Measurements from ENCODE around the gene MED23. TPM values are rescaled to one million over a fixed set of nuclear protein-coding genes. Genes with fewer than 3 reads are reported as not detected.

MED23 gene
- total and polyA plus RNA-seq, 3 experiments from 2014 or later, result 15.6 to 36.4 (median 35.1) TPM

DNA sequence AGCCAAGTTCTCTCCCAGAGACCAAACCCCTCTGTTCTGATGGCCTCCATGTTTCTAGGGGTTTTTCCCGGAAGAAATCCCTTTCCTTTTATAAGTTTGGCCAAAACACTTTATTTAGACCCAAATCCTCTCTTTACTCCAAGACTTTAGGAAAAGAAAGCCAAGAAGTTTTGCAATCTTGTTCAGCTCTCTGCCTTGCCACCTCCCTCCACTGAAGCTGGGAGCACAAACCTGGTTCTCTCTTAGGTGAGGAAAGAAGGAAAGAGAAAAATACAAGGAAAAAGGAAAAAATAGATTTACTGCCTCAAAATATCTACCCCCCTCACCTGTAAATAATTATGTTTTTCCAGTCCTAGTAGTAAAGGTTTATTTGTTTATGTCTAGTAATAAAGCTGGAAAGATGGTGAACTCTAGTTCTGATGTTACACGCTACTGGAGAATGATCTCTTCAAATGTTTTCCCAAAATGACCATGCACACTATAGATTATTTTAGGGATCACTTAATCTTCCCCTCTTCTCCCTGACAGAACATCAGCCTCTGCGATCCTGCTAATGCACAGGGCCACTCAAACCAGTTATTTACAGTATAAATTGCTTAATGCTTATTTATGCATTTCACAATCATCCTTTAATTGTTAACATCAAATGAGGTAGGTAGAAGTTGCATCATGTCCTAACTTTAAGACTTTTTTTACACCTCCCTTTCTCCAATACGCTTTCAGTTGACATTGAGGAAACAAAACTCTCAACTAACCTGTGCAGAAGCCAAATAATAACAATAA, 65.9 kb downstream of the MED23 start:
- Histone ChIP-seq H3K9me3 (ENCODE audit: low read length) (no peaks in the 10 kb centered on the region), H3K27ac (ENCODE audit: low read depth, low read length) (no peak overlapping the region), H3K36me3 (ENCODE audit: insufficient read depth, low read length) (no peaks in the 10 kb centered on the region), H3K4me3 (ENCODE audit: low read length) (no peak overlapping the region), H3K4me1 (ENCODE audit: insufficient read depth, low read length) (no peaks in the 10 kb centered on the region), H3K27me3 (ENCODE audit: insufficient read depth, low read length, poor library complexity, severe bottlenecking) (no peaks in the 10 kb centered on the region)
- H3K4me1 Mint-ChIP-seq, result no peaks in the 10 kb centered on the region
- H3K36me3 Mint-ChIP-seq, result no peaks in the 10 kb centered on the region
- POLR2A ChIA-PET, result no interaction called here
- no peak for DNase-seq
- CTCF ChIA-PET, result no interaction called here
- H3K4me3 Mint-ChIP-seq, result no peak overlapping the region
- peaks cover 1 to 8% of the 10 kb centered on the region in 2 donors for H3K27me3 Mint-ChIP-seq
- peaks cover 0 to 2% (median 0%) of the 10 kb centered on the region in 5 donors for H3K9me3 Mint-ChIP-seq
- H3K27ac Mint-ChIP-seq, result no peak overlapping the region

DNA sequence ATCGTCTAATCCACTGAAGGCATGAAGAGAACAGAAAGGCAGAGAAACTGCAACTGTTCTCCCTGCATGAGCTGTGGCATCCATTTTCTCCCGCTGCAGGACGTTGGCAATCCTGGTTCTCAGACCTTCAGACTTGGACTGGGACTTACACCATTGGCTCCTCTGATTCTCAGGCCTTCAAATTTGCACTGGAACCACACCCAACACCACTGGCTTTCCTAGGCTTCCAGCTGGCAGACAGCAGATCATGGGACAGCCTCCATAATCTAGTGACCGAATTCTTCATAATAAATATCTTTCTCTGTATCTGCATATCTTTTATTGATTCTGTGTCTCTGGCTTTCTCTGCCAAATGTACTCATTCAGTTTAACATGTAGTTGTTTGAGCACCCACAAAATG, 69.1 kb downstream of the MED23 start:
- Mint-ChIP-seq H3K27me3 (peaks cover 3 to 9% of the 10 kb centered on the region in 2 donors), H3K4me1 (no peaks in the 10 kb centered on the region), H3K27ac (no peak overlapping the region), H3K9me3 (no peaks in the 10 kb centered on the region), H3K36me3 (no peaks in the 10 kb centered on the region), H3K4me3 (no peak overlapping the region)
- Histone ChIP-seq H3K4me3 (ENCODE audit: low read length) (no peak overlapping the region), H3K27me3 (ENCODE audit: insufficient read depth, low read length, poor library complexity, severe bottlenecking) (no peaks in the 10 kb centered on the region), H3K4me1 (ENCODE audit: insufficient read depth, low read length) (no peaks in the 10 kb centered on the region), H3K36me3 (ENCODE audit: insufficient read depth, low read length) (no peaks in the 10 kb centered on the region), H3K9me3 (ENCODE audit: low read length) (no peaks in the 10 kb centered on the region), H3K27ac (ENCODE audit: low read depth, low read length) (no peak overlapping the region)
- CTCF ChIA-PET, result no interaction called here
- DNase-seq, result no peak
- POLR2A ChIA-PET, result no interaction called here

DNA sequence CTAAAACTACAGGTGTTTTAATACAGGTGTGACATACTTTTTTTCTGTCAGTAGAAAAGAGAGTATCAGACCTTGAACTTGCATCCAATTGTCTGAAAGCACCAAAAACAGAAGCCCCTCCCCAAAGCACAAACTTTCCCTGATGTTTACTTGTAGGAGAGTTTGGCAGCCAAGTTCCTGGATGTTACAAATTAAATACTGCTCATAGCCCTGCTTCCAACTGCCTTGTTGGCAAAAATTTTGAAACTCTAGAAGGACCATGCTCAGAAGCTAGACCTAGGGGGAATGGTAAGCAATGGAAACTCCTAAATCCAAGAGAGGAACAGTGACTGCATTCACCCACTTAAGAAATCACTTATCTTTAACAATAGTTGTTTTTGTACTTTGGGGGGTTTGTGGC, 72.0 kb downstream of the MED23 start:
- H3K9me3 ChIP-seq (ENCODE audit: low read length), result no peaks in the 10 kb centered on the region
- Mint-ChIP-seq H3K27ac (no peak overlapping the region), H3K27me3 (peaks cover 3 to 12% of the 10 kb centered on the region in 2 donors), H3K9me3 (no peaks in the 10 kb centered on the region), H3K36me3 (no peaks in the 10 kb centered on the region), H3K4me1 (no peaks in the 10 kb centered on the region), H3K4me3 (no peak overlapping the region)
- no peaks in the 10 kb centered on the region for H3K4me1 ChIP-seq (ENCODE audit: insufficient read depth, low read length)
- no peak overlapping the region for H3K27ac ChIP-seq (ENCODE audit: low read depth, low read length)
- no peak for DNase-seq
- no peaks in the 10 kb centered on the region for H3K27me3 ChIP-seq (ENCODE audit: insufficient read depth, low read length, poor library complexity, severe bottlenecking)
- ChIA-PET CTCF (no interaction called here), POLR2A (no interaction called here)
- H3K4me3 ChIP-seq (ENCODE audit: low read length), result no peak overlapping the region
- H3K36me3 ChIP-seq (ENCODE audit: insufficient read depth, low read length), result no peaks in the 10 kb centered on the region

DNA sequence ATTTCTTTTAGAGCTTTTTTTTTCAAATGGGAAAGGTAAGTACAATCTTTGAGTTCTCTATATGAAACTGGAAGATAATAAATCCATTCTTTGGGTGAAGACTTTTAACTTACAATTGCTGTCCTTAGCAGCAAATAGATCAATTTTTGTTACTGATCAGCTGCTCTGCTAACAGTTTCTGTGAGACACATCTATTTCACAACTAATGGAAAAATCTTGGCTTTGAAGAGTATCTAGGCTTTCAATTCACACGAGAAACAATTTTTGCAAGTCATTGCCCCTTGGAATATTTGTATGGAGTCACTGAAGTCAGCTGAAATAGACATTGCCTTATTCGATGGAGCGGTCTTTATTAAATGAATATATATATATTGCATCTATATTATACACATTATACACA, 75.5 kb downstream of the MED23 start:
- Histone ChIP-seq H3K27ac (ENCODE audit: low read depth, low read length) (no peak overlapping the region), H3K4me3 (ENCODE audit: low read length) (no peak overlapping the region), H3K4me1 (ENCODE audit: insufficient read depth, low read length) (no peaks in the 10 kb centered on the region), H3K27me3 (ENCODE audit: insufficient read depth, low read length, poor library complexity, severe bottlenecking) (no peaks in the 10 kb centered on the region), H3K36me3 (ENCODE audit: insufficient read depth, low read length) (no peaks in the 10 kb centered on the region), H3K9me3 (ENCODE audit: low read length) (no peaks in the 10 kb centered on the region)
- H3K4me1 Mint-ChIP-seq, result no peaks in the 10 kb centered on the region
- CTCF ChIA-PET, result no interaction called here
- H3K27ac Mint-ChIP-seq, result no peak overlapping the region
- POLR2A ChIA-PET, result no interaction called here
- H3K36me3 Mint-ChIP-seq, result no peaks in the 10 kb centered on the region
- no peak for DNase-seq
- no peak overlapping the region for H3K4me3 Mint-ChIP-seq
- no peaks in the 10 kb centered on the region for H3K9me3 Mint-ChIP-seq
- H3K27me3 Mint-ChIP-seq, result peaks cover 7 to 8% of the 10 kb centered on the region in 2 donors

- ChIA-PET CTCF (interaction anchor here (1.0 kb wide), 2 partner anchors 33 to 368 kb away, joined by 3 read pairs; no protein-coding TSS in a partner anchor), POLR2A (no interaction called here)
- H3K27me3 ChIP-seq (ENCODE audit: insufficient read depth, low read length, poor library complexity, severe bottlenecking), result no peaks in the 10 kb centered on the region
- Mint-ChIP-seq H3K36me3 (no peaks in the 10 kb centered on the region), H3K27ac (no peak overlapping the region), H3K9me3 (no peaks in the 10 kb centered on the region), H3K27me3 (peaks cover 7 to 8% of the 10 kb centered on the region in 2 donors), H3K4me3 (no peak overlapping the region), H3K4me1 (no peaks in the 10 kb centered on the region)
- no peak overlapping the region for H3K27ac ChIP-seq (ENCODE audit: low read depth, low read length)
- DNase-seq, result no peak
- H3K4me1 ChIP-seq (ENCODE audit: insufficient read depth, low read length), result no peaks in the 10 kb centered on the region
- H3K9me3 ChIP-seq (ENCODE audit: low read length), result no peaks in the 10 kb centered on the region
- no peak overlapping the region for H3K4me3 ChIP-seq (ENCODE audit: low read length)
- H3K36me3 ChIP-seq (ENCODE audit: insufficient read depth, low read length), result no peaks in the 10 kb centered on the region
Observed at GRCh38 chr6:131551902-131552301, 76.1 kb downstream of the MED23 start.

- no peak overlapping the region for H3K27ac Mint-ChIP-seq
- Histone ChIP-seq H3K27ac (ENCODE audit: low read depth, low read length) (no peak overlapping the region), H3K27me3 (ENCODE audit: insufficient read depth, low read length, poor library complexity, severe bottlenecking) (no peaks in the 10 kb centered on the region), H3K4me1 (ENCODE audit: insufficient read depth, low read length) (no peaks in the 10 kb centered on the region), H3K4me3 (ENCODE audit: low read length) (no peak overlapping the region), H3K9me3 (ENCODE audit: low read length) (no peaks in the 10 kb centered on the region), H3K36me3 (ENCODE audit: insufficient read depth, low read length) (no peaks in the 10 kb centered on the region)
- ChIA-PET CTCF (no interaction called here), POLR2A (no interaction called here)
- H3K9me3 Mint-ChIP-seq, result no peaks in the 10 kb centered on the region
- no peaks in the 10 kb centered on the region for H3K4me1 Mint-ChIP-seq
- no peak overlapping the region for H3K4me3 Mint-ChIP-seq
- H3K36me3 Mint-ChIP-seq, result no peaks in the 10 kb centered on the region
- peaks cover 3 to 5% of the 10 kb centered on the region in 2 donors for H3K27me3 Mint-ChIP-seq
- no peak for DNase-seq
Observed at GRCh38 chr6:131549811-131550210, 78.2 kb downstream of the MED23 start.

DNA sequence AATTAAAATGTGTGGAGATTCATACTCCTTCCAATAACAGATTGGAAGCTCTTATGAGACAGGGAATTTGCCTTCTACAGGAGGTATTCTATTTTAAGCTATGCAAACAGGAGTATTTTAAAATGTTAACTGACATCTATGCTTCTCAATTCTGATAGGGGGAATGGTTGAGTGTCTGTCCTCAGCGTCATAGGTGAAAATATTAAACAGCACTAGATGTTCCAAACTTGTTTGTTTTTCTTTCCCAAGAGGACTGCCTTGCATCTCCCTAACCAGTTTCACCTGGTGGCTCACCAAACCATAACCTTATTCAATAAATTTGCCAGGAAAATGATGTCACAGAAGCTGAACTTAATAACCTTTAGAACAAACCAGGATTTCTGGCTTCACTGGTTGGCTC, 79.6 kb downstream of the MED23 start:
- Histone ChIP-seq H3K27me3 (ENCODE audit: insufficient read depth, low read length, poor library complexity, severe bottlenecking) (no peaks in the 10 kb centered on the region), H3K9me3 (ENCODE audit: low read length) (no peaks in the 10 kb centered on the region), H3K36me3 (ENCODE audit: insufficient read depth, low read length) (no peaks in the 10 kb centered on the region), H3K4me3 (ENCODE audit: low read length) (no peak overlapping the region), H3K4me1 (ENCODE audit: insufficient read depth, low read length) (no peaks in the 10 kb centered on the region), H3K27ac (ENCODE audit: low read depth, low read length) (no peak overlapping the region)
- Mint-ChIP-seq H3K4me1 (no peaks in the 10 kb centered on the region), H3K27me3 (peaks cover 3 to 5% of the 10 kb centered on the region in 2 donors), H3K27ac (no peak overlapping the region), H3K9me3 (no peaks in the 10 kb centered on the region), H3K36me3 (no peaks in the 10 kb centered on the region), H3K4me3 (no peak overlapping the region)
- no peak for DNase-seq
- ChIA-PET POLR2A (no interaction called here), CTCF (interaction anchor here (1.1 kb wide), 1 partner anchor 419 kb away, joined by 3 read pairs; no protein-coding TSS in a partner anchor)

DNA sequence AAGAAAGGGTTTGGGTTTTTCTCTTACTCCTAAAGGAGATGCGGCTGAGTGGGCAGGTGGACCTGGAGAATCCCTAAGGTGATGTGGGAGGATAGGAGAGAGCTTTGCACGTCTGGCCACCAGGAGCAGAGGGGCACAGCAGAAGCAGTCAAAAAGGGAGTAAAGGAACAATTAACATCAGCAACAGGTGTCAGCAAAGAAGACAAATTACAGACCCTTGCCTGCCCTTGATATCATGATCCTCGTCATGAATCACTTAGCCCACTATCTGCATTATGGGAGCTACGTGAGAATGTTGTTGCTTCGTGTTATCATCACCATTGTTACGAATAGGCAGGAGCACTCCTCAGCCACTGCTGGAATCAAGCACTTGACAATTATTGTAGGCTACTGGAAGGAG, 80.6 kb downstream of the MED23 start:
- Mint-ChIP-seq H3K36me3 (no peaks in the 10 kb centered on the region), H3K9me3 (peaks cover 0 to 2% (median 0%) of the 10 kb centered on the region in 5 donors), H3K27me3 (peaks cover 1 to 7% of the 10 kb centered on the region in 2 donors), H3K4me3 (no peak overlapping the region), H3K4me1 (no peaks in the 10 kb centered on the region), H3K27ac (no peak overlapping the region)
- POLR2A ChIA-PET, result no interaction called here
- Histone ChIP-seq H3K4me3 (ENCODE audit: low read length) (no peak overlapping the region), H3K27me3 (ENCODE audit: insufficient read depth, low read length, poor library complexity, severe bottlenecking) (no peaks in the 10 kb centered on the region), H3K36me3 (ENCODE audit: insufficient read depth, low read length) (no peaks in the 10 kb centered on the region), H3K27ac (ENCODE audit: low read depth, low read length) (no peak overlapping the region), H3K4me1 (ENCODE audit: insufficient read depth, low read length) (no peaks in the 10 kb centered on the region), H3K9me3 (ENCODE audit: low read length) (no peaks in the 10 kb centered on the region)
- DNase-seq, result no peak
- CTCF ChIA-PET, result interaction anchor here (1.1 kb wide), 1 partner anchor 418 kb away, joined by 3 read pairs; no protein-coding TSS in a partner anchor

Measured in CD8-positive, alpha-beta memory T cell (primary cell).